ENCODE measurements around the gene DYNC2LI1.

Gene DYNC2LI1

GRCh38 chr2:43764086-43764705, 9.6 kb upstream of the DYNC2LI1 start:
- ATAC-seq: no peak

GRCh38 chr2:43766006-43766405, 7.8 kb upstream of the DYNC2LI1 start:
- ATAC-seq: no peak

GRCh38 chr2:43774617-43775016, 778 bp downstream of the DYNC2LI1 start:
- no peak for ATAC-seq

GRCh38 chr2:43776324-43776723, 2.5 kb downstream of the DYNC2LI1 start:
- no peak for ATAC-seq

- ATAC-seq: no peak
Observed at GRCh38 chr2:43777306-43777926, 3.6 kb downstream of the DYNC2LI1 start.

GRCh38 chr2:43778233-43778632, 4.4 kb downstream of the DYNC2LI1 start:
- ATAC-seq: no peak

GRCh38 chr2:43787895-43788294, 14.1 kb downstream of the DYNC2LI1 start:
- peak in 1 of 2 donors; percentile 30 for ATAC-seq

GRCh38 chr2:43788646-43789045, 14.8 kb downstream of the DYNC2LI1 start:
- ATAC-seq: no peak

- ATAC-seq: no peak
Observed at GRCh38 chr2:43790147-43790546, 16.3 kb downstream of the DYNC2LI1 start.

GRCh38 chr2:43791035-43791765, 17.4 kb downstream of the DYNC2LI1 start:
- no peak for ATAC-seq

GRCh38 chr2:43792653-43793052, 18.8 kb downstream of the DYNC2LI1 start:
- no peak for ATAC-seq

GRCh38 chr2:43794956-43795355, 21.1 kb downstream of the DYNC2LI1 start:
- no peak for ATAC-seq

GRCh38 chr2:43796206-43796605, 22.4 kb downstream of the DYNC2LI1 start:
- ATAC-seq: no peak

GRCh38 chr2:43798300-43798699, 24.5 kb downstream of the DYNC2LI1 start:
- ATAC-seq: no peak

GRCh38 chr2:43800894-43801293, 27.1 kb downstream of the DYNC2LI1 start:
- no peak for ATAC-seq

- no peak for ATAC-seq
Observed at GRCh38 chr2:43802135-43802534, 28.3 kb downstream of the DYNC2LI1 start.

- ATAC-seq: no peak
Observed at GRCh38 chr2:43803113-43803512, 29.3 kb downstream of the DYNC2LI1 start.

GRCh38 chr2:43806719-43807031, 32.8 kb downstream of the DYNC2LI1 start:
- no peak for ATAC-seq

- ATAC-seq: no peak
Observed at GRCh38 chr2:43810452-43810851, 36.6 kb downstream of the DYNC2LI1 start.

GRCh38 chr2:43810888-43811287, 37.0 kb downstream of the DYNC2LI1 start:
- ATAC-seq: no peak

GRCh38 chr2:43812006-43812405, 38.2 kb downstream of the DYNC2LI1 start:
- ATAC-seq: no peak

GRCh38 chr2:43812947-43813346, 39.1 kb downstream of the DYNC2LI1 start:
- no peak for ATAC-seq

GRCh38 chr2:43814711-43815110, 40.9 kb downstream of the DYNC2LI1 start:
- no peak for ATAC-seq

- peak; percentile 56 to 63 for ATAC-seq
Observed at GRCh38 chr2:43818761-43819160, 44.9 kb downstream of the DYNC2LI1 start.

All from activated CD4-positive, CD25-positive, alpha-beta regulatory T cell treated with anti-CD3 and anti-CD28 coated beads, Interleukin-2, amount 50 U/mL, for 24 hours (primary cell).